Fibroblast of pulmonary artery (primary cell): Measurements from ENCODE around the gene CNTNAP2.

Experiments
- DNase-seq: peaks from one replicate; pipeline ENCODE4 v3.0.0-alpha.2; 2010; ENCODE audit warnings: low read depth
- H3K4me3 ChIP-seq: replicated peaks from 2 replicates; pipeline ENCODE4 v1.5.1; 2011; ENCODE audit warnings: low read depth, mild to moderate bottlenecking, control low read depth, low read length, moderate library complexity
- CTCF ChIP-seq: IDR thresholded peaks from 2 replicates; pipeline ENCODE4 v1.5.1; 2011; ENCODE audit warnings: mild to moderate bottlenecking, control low read depth, low read length, inconsistent platforms; ENCODE audit errors: missing control alignments

The CNTNAP2 gene

GRCh38 chr7:146645383-146645976, 528.9 kb downstream of the CNTNAP2 start:
- DNase-seq: no peak
- no peak for TF ChIP-seq CTCF
- no peak overlapping the region for H3K4me3 ChIP-seq

GRCh38 chr7:146647445-146647844, 530.8 kb downstream of the CNTNAP2 start:
- no peak for TF ChIP-seq CTCF
- no peak for DNase-seq
- no peak overlapping the region for H3K4me3 ChIP-seq

- TF ChIP-seq CTCF: no peak
- DNase-seq: no peak
- no peak overlapping the region for H3K4me3 ChIP-seq
These were observed 535.6 kb downstream of the CNTNAP2 start for GRCh38 chr7:146652176-146652575.

- no peak for DNase-seq
These were observed 537.4 kb downstream of the CNTNAP2 start for GRCh38 chr7:146654048-146654447.

GRCh38 chr7:146655928-146656797, 539.6 kb downstream of the CNTNAP2 start:
- TF ChIP-seq CTCF: no peak
- DNase-seq: no peak
- no peak overlapping the region for H3K4me3 ChIP-seq

More at GRCh38 chr7:146654048-146654447, 537.4 kb downstream of the CNTNAP2 start:
- TF ChIP-seq CTCF: no peak
- H3K4me3 ChIP-seq: no peak overlapping the region

- no peak for DNase-seq
- H3K4me3 ChIP-seq: no peak overlapping the region
- TF ChIP-seq CTCF: peak; percentile 2
These were observed 540.4 kb downstream of the CNTNAP2 start for GRCh38 chr7:146656988-146657387.
